ENCODE data around the gene LARGE2. TPM values are rescaled to one million over a fixed set of nuclear protein-coding genes. Genes with fewer than 3 reads are reported as not detected.

Gene LARGE2
- total and polyA plus RNA-seq, 9 of the 15 experiments (the other 6 are each of a cell fraction or from before 2014, with no cell fraction given): 0.56 to 14.1 (median 6.6) TPM

- TF ChIP-seq FOXO4 (CRISPR knock-in tag; IDR thresholded peaks at IDR 0.05): 0 out of 2 replicates have a peak, but pooled peaks have one; percentile 41
- no peak for TF ChIP-seq MLLT1 (IDR thresholded peaks at IDR 0.05)
- TF ChIP-seq UBTF (IDR thresholded peaks at IDR 0.05; ENCODE audit: borderline replicate concordance in 1 of 2, low read depth in 2 of 2, low read length in 2 of 2): no peak
- no peak for TF ChIP-seq ZSCAN32 (CRISPR knock-in tag; IDR thresholded peaks at IDR 0.05)
- TF ChIP-seq ETS1 (conservative IDR thresholded peaks at IDR 0.05; ENCODE audit: control insufficient read depth, low read depth, low read length): peak; percentile 25; the same call in 1 of the 2 replicates
- no peak for TF ChIP-seq ZKSCAN3 (CRISPR knock-in tag; IDR thresholded peaks at IDR 0.05)
- TF ChIP-seq JUND (IDR thresholded peaks at IDR 0.05; ENCODE audit: borderline replicate concordance, low read depth, low read length): no peak
- peak; percentile 5; the same call in 1 of the 3 replicates for TF ChIP-seq JUND (tag; IDR thresholded peaks at IDR 0.05; ENCODE audit: borderline replicate concordance, low read depth, low read length)
- 0 out of 2 replicates have a peak, but pooled peaks have one; percentile 34 for TF ChIP-seq HDAC2 (IDR thresholded peaks at IDR 0.05)
- TF ChIP-seq CEBPZ (IDR thresholded peaks at IDR 0.05; ENCODE audit: borderline replicate concordance, low read depth, low read length): no peak
- no peak for TF ChIP-seq CREB1 (IDR thresholded peaks at IDR 0.05)
- TF ChIP-seq CREB1 (CRISPR knock-in tag; IDR thresholded peaks at IDR 0.05): no peak
- no peak for TF ChIP-seq MCM5 (IDR thresholded peaks at IDR 0.05; ENCODE audit: low read depth)
- TF ChIP-seq NCOA6 (IDR thresholded peaks at IDR 0.05): peak; percentile 39; the same call in 1 of the 2 replicates
- no peak for TF ChIP-seq CREB3L1 (IDR thresholded peaks at IDR 0.05; ENCODE audit: borderline replicate concordance, low read depth)
- peak; percentile 50; the same call in 1 of the 2 replicates for TF ChIP-seq GATAD2A (IDR thresholded peaks at IDR 0.05)
These were observed 4.0 kb upstream of the LARGE2 start (continued) for GRCh38 chr11:45918331-45918941.

Measured in K562 (cell line).